ENCODE measurements around the gene VOPP1.
A peak's percentile ranks its signal among the peaks of the same experiment; 100 is the strongest.
"Not testable (repeated sequence)": the region's sequence is repeated elsewhere in the genome, so short reads cannot be mapped to it uniquely, and the experiment has no call there.

VOPP1 gene

GRCh38 chr7:55484834-55485233 lies 87.5 kb downstream of the VOPP1 start:
- DNase-seq: no peak

DNA sequence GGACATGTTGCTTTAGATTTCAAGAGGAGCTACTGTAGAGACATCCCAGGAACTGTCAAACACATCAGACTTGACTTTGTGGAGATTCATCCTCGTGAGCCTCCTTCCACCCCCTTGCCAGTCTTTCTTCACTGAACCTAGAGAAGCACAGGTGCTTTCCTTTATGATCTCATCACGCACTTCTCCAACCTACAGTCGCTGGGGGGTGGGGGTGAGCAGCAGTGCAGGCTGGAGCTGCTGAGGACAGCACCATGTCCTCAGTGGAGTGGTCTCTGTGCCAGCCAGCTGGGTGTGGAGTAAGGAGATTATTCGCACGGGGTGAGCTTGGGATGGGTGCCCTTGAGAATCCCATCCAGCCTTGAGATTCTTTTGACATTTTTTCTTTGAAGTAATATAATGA lies 88.1 kb downstream of the VOPP1 start:
- DNase-seq: peak; percentile 17

DNA sequence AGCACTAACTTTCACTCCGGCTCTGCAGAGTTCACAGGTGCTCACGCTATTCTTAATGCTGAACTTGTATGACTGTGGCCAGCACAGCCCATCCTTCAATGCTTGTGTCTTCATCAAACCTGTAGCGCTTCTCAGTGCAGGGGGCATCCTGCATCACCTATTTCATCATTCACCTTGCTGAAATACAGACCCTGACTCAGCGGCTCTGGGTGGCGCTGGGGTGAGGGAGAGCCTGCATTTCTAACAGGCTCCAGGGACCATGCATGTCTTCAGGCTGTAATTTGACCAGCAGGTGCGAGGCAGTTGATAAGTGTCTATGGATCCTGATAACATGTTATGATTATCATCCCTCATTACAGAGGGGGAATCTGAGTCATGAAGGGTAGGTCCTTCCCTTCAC lies 89.3 kb downstream of the VOPP1 start:
- no peak for DNase-seq

DNA sequence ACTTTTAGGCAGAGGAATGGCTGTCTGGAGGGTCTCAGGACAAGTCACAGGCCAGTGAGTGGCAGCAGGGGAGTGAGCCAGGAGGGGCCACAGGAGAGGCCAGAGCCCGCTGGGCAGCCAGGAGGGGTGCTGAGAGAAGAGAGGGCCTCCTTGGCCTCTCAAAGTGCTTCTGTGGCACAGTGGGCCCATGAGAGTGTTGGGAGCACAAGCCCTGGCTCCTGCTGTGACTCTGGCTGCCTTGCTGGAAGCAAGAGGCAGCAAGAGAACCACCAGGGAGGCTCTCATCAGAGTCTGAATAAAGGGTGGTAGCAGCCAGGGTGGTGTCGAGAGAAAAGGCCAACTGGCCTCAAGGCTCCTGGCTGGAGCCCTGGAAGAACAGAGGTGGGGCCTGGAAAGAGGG lies 91.1 kb downstream of the VOPP1 start:
- DNase-seq: no peak

DNA sequence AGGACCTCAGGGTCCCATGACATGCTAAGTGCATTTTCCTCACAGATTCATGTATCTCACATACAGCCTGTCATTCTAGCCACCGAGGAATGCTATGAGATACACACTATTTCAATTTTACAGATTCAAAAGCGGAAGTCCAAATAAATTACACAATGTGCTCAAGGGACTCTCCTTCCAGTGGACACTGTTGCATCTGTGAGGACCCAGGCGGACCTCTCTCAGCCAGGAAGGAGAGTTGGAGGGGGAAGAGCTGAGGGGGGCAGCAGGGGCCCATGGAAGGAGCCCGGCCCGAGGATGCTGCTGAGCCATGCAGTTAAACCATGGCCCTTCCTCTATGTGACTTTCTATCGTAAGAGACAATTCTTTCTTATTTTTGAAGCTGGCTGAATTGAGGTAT lies 93.6 kb downstream of the VOPP1 start:
- DNase-seq: no peak

- no peak for DNase-seq
Measured at GRCh38 chr7:55477781-55478374, 94.4 kb downstream of the VOPP1 start.

DNA sequence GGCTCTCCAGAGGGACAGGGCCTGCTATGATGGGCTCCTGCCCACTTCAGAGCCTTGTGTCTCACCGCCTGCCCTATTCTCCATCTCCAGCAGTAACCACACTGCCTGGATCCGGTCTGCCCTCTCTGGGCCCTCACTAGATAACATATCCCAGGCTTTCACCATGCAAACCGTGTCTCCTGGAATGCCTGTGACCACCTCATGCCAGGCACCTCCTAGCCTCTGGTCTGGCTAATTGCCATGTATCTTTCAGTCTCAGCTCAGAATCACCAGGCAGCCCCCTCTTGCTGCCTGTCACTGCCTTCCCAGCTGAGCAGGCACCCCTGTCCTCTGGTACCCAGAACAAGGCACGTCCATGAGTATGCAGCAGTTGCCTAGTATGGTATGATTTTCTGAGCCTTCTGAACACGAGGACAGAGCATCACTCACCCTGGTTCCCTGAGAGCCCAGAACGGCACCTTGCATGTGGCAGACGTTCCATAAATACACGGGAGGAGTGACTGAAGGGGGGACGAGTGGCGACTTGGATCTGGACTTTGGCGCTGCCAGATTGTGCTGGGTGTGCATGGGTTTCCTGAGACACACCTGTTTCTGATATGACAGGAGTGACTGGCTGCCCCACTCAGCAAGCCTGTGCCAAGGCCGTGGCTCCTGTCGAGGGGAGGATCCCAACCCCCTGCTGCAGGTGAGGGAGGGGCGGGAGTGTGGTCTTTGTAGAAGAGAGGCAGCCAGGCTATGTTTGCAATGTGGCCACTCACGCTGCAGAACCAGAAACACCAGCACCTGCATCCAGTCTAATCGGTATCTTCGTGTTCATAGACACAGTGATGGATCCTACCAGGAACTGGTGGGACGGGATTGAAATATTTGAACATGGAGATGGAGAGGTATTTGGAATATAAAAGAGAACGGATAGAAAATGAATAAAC lies 95.2 kb downstream of the VOPP1 start:
- no peak for DNase-seq

DNA sequence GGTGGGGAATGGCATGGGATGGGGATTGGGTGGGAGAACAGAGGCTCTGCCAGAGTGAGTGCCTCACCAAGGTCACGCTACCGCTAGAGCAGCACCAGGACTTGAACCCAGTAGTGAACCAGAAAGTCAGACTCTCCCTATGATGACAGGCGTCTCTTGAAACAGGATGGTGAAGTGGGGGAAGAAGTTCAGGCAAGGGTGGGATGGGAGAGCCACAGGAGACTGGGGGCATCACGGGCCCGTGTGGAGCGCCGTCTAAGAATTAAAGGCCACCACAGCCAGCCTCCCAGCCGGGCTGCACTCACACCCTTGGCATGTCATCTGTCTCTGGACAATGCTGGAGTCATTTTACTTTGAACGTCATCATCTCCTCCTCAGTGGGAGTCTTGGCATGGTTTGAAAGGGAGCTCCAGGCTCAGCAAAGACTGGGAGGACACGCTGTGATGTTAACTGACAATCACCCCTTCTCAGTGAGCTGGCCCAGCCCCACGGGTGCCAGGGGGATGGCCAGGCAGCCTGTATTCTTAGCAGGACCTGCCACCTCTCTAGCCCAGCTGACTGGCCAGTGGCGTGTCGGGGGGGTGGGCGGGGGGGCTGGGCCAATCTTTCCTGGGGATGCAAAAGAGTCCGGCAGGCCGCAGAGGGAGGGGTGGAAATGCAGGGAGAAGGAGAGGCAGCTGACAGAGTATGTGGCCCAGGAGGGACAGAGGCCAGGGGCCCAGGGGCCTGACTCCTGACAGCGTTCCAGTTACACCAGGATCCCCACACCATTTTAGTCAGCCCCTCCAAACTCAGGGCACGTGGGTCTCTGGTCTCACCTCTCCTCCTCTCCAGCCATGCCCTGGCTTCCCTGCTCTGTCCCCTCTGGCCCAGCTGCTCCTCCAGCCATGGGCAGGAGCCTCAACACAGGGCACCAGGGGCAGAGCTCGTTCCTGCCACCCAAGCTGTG lies 96.2 kb downstream of the VOPP1 start:
- DNase-seq: no peak

- DNase-seq: peak; percentile 48
Measured at GRCh38 chr7:55474944-55475854, 97.1 kb downstream of the VOPP1 start.

DNA sequence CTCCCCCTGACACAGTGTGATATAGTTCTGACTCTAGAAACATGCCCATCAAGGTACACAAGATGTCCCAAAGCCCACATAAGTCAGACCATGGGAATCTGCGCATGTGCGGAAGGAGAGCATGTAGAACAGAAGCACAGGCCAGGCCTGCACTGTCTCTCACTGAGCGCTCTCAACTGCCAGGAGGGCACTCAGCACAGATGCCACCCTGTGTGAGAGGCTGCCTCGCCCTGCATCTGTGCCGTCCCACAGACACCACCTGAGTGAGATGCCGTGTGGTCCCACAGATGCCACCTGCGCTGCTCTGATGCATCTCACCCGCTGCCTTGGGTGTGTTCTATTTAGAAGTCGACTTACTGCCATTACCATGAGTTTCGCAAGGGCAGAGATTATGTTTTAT lies 98.4 kb downstream of the VOPP1 start:
- DNase-seq: peak; percentile 23

GRCh38 chr7:55472928-55473725 lies 99.2 kb downstream of the VOPP1 start:
- peak; percentile 39 for DNase-seq

DNA sequence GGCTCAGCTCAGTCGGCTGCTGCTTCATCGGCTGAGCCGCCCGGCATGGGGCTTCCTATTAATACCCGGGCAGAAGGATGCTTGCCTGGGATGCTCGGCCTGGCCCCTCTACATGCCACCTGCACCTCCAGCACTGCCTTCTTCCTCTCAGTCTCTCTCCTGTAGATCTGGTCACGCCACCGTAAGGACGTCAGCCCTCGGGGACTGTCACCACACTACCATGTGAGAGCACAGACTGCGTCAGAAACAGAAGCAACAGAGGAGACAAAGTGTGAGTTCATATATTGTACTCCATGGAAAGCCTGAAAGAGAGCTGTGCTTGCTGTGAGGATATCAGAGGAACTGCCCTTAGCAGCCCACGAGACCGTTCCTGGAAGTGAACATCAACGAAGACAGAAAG lies 99.9 kb downstream of the VOPP1 start:
- DNase-seq: not testable (repeated sequence)

- DNase-seq: not testable (repeated sequence)
Measured at GRCh38 chr7:55471594-55471993, 100.7 kb downstream of the VOPP1 start.

GRCh38 chr7:55470261-55470660 lies 102.0 kb downstream of the VOPP1 start:
- no peak for DNase-seq

GRCh38 chr7:55469721-55470120 lies 102.6 kb downstream of the VOPP1 start:
- DNase-seq: no peak

DNA sequence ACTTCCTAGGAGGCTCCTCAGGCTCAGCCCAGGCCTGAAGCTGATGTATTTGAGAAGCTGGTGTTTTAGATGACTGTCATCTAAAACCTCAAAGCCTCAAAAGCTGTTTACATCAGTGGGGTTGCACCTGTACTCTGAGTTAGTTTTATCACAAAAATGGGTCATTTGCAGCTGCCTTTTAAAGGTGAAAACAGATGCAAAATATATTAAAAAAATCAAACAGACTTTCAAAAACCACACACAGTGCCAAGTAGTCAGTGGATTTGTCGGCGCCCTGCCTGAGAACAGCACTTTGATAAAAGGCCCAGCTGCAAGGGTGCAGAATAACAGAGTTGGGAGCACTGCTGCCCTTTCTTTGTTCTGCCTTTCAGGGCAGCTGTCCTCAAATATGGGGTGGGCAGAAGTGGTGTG lies 103.0 kb downstream of the VOPP1 start:
- DNase-seq: peak; percentile 63

DNA sequence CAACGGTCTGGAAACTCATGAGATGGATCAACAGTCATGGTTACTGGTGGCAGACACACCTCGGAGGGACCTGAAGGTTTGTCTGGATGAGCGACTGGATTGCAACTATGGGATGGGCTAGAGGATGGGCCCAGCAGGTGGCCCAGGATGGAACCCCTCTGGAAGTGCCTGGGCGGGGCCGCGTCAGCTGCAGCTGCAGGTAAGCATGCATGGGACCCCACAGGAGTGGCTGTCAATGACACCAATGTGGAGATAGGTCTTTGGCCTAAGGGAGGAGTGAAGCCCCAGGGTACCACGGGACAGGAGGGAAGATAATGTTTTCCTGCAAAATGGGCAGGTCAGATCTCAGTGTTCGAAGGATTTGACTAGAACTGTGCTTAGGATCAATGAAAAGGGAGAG lies 103.8 kb downstream of the VOPP1 start:
- no peak for DNase-seq

GRCh38 chr7:55467047-55467593 lies 105.2 kb downstream of the VOPP1 start:
- DNase-seq: no peak

- no peak for DNase-seq
Measured at GRCh38 chr7:55465691-55466090, 106.6 kb downstream of the VOPP1 start.

GRCh38 chr7:55464422-55464821 lies 107.9 kb downstream of the VOPP1 start:
- no peak for DNase-seq
